HG02852 (cell line): ENCODE data around the gene CFAP300.

Experiments
- ATAC-seq: cut with Tn5 transposase; IDR thresholded peaks from one replicate; pipeline ENCODE4 v1.9.1; 2021; ENCODE audit warnings: mild to moderate bottlenecking, moderate library complexity; ENCODE audit not compliant: unreplicated experiment

Gene CFAP300

GRCh38 chr11:102047305-102047924 is at the start of gene CFAP300:
TSS of gene CFAP300 (plus strand) at chr11:102047437. CDS start at chr11:102047471, 34 bp downstream.
- no peak for ATAC-seq

GRCh38 chr11:102001657-102002338 is 45.4 kb upstream of the CFAP300 start:
- ATAC-seq = no peak

GRCh38 chr11:102004220-102004619 is 43.0 kb upstream of the CFAP300 start:
- no peak for ATAC-seq

GRCh38 chr11:102005306-102005705 is 41.9 kb upstream of the CFAP300 start:
- ATAC-seq = no peak

GRCh38 chr11:102006835-102007566 is 40.2 kb upstream of the CFAP300 start:
- ATAC-seq = no peak

- ATAC-seq = peak; percentile 67
These were observed 39.4 kb upstream of the CFAP300 start for GRCh38 chr11:102007567-102008437.

GRCh38 chr11:102010776-102011494 is 36.3 kb upstream of the CFAP300 start:
- ATAC-seq = no peak

GRCh38 chr11:102012946-102013345 is 34.3 kb upstream of the CFAP300 start:
- peak; percentile 65 for ATAC-seq

GRCh38 chr11:102014756-102015155 is 32.5 kb upstream of the CFAP300 start:
- ATAC-seq = no peak

- ATAC-seq = no peak
These were observed 30.2 kb upstream of the CFAP300 start for GRCh38 chr11:102017026-102017425.

GRCh38 chr11:102026217-102026616 is 21.0 kb upstream of the CFAP300 start:
- ATAC-seq = no peak

- ATAC-seq = no peak
These were observed 20.3 kb upstream of the CFAP300 start for GRCh38 chr11:102026959-102027358.

GRCh38 chr11:102036757-102037156 is 10.5 kb upstream of the CFAP300 start:
- no peak for ATAC-seq

- no peak for ATAC-seq
These were observed 396 bp upstream of the CFAP300 start for GRCh38 chr11:102046841-102047240.

GRCh38 chr11:102050927-102051575 is 3.8 kb downstream of the CFAP300 start:
- ATAC-seq = no peak

- no peak for ATAC-seq
These were observed 14.0 kb downstream of the CFAP300 start for GRCh38 chr11:102061276-102061675.

GRCh38 chr11:102062106-102062505 is 14.9 kb downstream of the CFAP300 start:
- no peak for ATAC-seq

- no peak for ATAC-seq
These were observed 17.1 kb downstream of the CFAP300 start for GRCh38 chr11:102064316-102064715.

- no peak for ATAC-seq
These were observed 23.5 kb downstream of the CFAP300 start for GRCh38 chr11:102070766-102071165.
